ENCODE results near the gene CHST8.

The CHST8 gene

DNA sequence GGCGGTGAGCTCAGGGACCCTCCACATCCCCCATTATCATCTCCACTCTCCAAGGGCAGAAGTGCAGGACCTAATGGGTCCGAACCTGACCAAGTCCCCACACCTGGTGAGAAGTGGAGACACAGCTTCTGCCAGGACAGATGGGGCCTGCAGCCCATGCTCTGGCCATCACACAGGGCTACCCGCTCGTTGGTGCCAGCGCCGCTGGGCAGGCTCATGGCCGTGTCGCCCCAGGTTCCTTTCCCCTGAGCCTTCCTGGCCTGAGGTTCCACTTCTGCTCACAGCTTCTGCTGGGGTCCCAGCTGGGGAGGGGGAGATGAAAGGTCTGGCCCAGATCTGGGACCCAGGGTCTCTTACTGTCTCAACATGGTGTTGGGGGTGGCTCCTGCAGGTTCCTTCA, 126.5 kb downstream of the CHST8 start:
- no peak for DNase-seq (ENCODE audit: low read depth)
- no peak overlapping the region for H3K4me3 ChIP-seq (ENCODE audit: control insufficient read depth, low read depth, low read length)
- TF ChIP-seq, protein P1, sequence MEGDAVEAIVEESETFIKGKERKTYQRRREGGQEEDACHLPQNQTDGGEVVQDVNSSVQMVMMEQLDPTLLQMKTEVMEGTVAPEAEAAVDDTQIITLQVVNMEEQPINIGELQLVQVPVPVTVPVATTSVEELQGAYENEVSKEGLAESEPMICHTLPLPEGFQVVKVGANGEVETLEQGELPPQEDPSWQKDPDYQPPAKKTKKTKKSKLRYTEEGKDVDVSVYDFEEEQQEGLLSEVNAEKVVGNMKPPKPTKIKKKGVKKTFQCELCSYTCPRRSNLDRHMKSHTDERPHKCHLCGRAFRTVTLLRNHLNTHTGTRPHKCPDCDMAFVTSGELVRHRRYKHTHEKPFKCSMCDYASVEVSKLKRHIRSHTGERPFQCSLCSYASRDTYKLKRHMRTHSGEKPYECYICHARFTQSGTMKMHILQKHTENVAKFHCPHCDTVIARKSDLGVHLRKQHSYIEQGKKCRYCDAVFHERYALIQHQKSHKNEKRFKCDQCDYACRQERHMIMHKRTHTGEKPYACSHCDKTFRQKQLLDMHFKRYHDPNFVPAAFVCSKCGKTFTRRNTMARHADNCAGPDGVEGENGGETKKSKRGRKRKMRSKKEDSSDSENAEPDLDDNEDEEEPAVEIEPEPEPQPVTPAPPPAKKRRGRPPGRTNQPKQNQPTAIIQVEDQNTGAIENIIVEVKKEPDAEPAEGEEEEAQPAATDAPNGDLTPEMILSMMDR (IDR thresholded peaks at IDR 0.05; ENCODE audit: control insufficient read depth, insufficient read depth, low read depth, low read length, missing control alignments), result no peak

DNA sequence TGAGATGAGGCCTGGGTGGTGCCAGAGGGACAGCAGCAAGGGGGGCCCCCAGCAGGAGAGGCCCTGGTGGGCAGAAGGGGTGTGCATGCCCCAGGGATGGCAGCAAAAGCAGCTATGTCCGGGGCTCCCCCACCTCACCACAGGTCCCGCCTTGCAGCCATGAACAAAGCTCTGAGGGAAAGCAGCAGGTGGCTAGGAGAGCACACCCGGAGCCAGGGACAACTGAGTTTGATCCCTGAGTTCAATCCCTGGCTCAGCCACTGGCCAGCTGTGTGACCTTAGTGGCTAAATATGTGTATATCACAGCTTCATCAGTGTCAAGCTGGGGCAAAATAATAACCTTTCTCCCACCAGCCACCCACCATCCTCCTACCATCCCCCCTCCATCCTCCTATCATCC, 127.3 kb downstream of the CHST8 start:
- no peak for DNase-seq (ENCODE audit: low read depth)
- TF ChIP-seq, protein P1 (IDR thresholded peaks at IDR 0.05; ENCODE audit: control insufficient read depth, insufficient read depth, low read depth, low read length, missing control alignments), result no peak
- H3K4me3 ChIP-seq (ENCODE audit: control insufficient read depth, low read depth, low read length), result no peak overlapping the region

DNA sequence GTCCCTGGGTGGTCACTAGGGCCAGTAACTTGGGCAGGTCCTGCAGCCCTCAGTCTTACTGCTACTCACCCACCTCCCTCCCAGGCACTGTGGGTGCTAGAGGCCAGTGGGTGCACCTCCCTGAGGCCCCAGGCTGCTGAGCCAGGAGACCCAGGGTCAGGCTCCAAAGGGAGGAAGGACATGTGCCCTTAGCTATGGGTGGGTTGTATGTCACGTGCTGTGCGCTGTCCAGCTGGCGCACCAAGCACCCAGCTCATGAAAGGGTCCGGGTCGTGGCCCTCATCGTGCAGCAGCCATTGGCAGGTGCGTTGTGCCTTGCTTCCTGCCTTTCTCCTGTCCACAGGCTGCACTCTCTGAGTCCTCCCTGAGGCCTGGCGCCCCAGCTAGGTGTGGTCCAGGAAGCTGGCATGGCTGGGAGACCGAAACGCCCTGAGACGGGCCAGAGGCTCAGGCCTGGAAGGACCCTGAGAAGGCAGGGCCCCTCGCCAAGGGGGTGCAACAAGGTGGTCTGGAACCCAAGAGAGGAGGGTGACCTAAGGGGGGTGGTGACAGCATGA, 127.9 kb downstream of the CHST8 start:
- TF ChIP-seq, protein P1 (IDR thresholded peaks at IDR 0.05; ENCODE audit: control insufficient read depth, insufficient read depth, low read depth, low read length, missing control alignments), result no peak
- H3K4me3 ChIP-seq (ENCODE audit: control insufficient read depth, low read depth, low read length), result no peak overlapping the region
- no peak for DNase-seq (ENCODE audit: low read depth)

DNA sequence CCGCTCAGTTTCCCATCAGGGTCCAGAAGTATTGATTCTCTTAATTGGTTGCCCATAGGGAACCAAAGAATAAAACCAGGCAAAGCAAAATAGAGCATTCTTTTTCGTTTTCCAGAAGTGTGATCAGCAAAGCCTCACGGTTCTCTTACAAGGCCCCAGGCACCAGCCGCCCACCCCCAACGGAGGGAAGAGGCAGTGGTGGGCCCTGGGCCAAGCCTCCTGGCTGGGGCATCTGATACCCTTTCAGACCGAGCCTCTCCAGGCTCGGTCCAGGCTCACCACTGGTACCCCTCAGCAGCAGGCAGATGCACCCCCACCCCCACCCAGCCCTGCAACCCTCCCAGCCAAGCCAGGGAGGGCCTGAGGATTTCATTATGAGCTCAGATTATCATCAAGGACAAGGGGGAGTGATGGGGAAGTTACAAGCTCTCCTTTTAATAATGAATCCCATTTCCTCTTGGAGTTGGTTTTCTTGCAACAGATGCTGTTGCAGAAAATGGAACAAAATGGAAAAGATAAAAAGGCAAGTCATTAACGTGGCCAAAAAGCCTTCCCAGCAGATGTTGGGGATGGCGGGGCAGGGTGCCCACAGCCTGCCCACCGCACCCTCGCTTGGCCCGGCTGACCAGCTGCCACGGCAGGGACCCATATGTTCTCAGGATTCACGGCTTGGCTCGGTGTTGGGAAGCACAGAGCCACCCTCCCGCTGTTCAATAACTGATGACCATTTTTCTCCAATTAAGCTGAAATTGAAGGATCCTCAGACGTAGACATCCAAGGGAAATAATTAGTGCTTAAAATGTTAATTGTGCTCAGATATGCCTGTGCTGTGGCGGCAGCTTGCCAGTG, 129.1 kb downstream of the CHST8 start:
- H3K4me3 ChIP-seq (ENCODE audit: control insufficient read depth, low read depth, low read length), result no peak overlapping the region
- TF ChIP-seq, protein P1 (IDR thresholded peaks at IDR 0.05; ENCODE audit: control insufficient read depth, insufficient read depth, low read depth, low read length, missing control alignments), result no peak
- DNase-seq (ENCODE audit: low read depth), result no peak

DNA sequence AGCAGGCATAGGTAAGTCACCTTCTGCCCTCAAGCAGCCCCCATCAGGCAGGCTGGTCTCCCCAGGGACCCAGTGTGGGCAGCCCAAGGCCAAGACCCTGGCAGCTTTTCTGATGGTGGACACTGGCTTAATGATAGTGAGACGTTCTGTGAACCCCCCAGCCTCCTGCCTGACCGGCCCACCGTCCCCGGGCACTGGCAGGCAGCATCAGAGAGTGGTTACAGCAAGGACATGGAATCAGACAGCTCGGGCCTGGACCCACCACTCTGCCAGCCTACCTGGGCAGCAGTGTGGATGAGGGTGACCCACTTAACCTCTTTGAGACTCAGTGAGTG, 129.7 kb downstream of the CHST8 start:
- TF ChIP-seq, protein P1 (IDR thresholded peaks at IDR 0.05; ENCODE audit: control insufficient read depth, insufficient read depth, low read depth, low read length, missing control alignments), result no peak
- no peak overlapping the region for H3K4me3 ChIP-seq (ENCODE audit: control insufficient read depth, low read depth, low read length)
- DNase-seq (ENCODE audit: low read depth), result no peak

DNA sequence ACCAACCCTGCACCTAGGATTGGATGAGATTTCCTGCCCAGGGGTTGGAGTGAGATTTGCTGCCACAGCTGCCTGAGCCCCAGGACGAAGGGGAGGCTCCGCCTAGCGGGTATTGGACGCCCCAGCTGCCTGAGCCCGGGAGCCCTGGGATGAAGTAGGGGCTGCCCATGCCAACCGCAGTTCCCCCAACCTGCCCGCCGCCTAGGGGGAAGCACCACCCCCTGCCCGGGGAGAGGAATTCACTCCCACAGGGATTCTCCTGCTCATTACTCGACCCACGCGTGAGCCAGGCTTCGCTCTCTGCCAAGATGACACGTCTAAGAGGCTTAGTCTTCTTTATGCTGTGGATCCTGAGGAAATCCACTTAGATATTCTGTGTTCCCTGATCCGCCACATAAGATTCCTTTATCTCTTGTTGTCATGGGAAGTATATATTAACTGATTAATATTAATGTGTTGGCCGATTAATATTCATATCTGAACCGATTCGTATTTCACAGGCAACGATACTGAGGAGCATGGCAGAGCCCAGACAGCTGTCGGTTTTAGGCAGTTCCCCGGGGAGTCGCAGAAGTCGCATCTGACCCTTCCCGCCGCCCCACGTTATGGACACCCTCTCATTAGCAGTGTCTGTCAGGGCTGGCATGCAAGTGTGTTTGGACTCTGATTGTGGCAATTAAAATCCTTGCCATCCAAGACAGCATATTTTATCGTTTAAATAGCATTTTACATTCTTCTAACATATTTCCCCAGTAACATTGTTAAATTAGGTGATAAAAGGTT, 130.5 kb downstream of the CHST8 start:
- TF ChIP-seq, protein P1 (IDR thresholded peaks at IDR 0.05; ENCODE audit: control insufficient read depth, insufficient read depth, low read depth, low read length, missing control alignments), result no peak
- DNase-seq (ENCODE audit: low read depth), result no peak
- H3K4me3 ChIP-seq (ENCODE audit: control insufficient read depth, low read depth, low read length), result no peak overlapping the region
